Vagina (tissue), 2 donors: Measurements from ENCODE around the gene FADS1.

Experiments
- POLR2AphosphoS5 ChIP-seq, 2 donors: sonication (generic); formaldehyde crosslinking; IDR thresholded peaks; one replicate each; pipeline ENCODE4 v1.9.0; 2017; ENCODE audit warnings: antibody characterized with exemption in 2 of 2, mild to moderate bottlenecking in 2 of 2, low read depth in 1 of 2; ENCODE audit not compliant: insufficient read depth in 1 of 2
- TF ChIP-seq, protein P1 (sequence below), 3 experiments: fragments of 450-650 bp in 2 of 3; fragments of 200-600 bp in 1 of 3; sonication (generic) in 1 of 3; IDR thresholded peaks; one replicate each; pipeline ENCODE4 v1.5.1; 2017 to 2019; ENCODE audit warnings: antibody characterized with exemption in 3 of 3, mild to moderate bottlenecking in 2 of 3, moderate library complexity in 2 of 3

DNA sequence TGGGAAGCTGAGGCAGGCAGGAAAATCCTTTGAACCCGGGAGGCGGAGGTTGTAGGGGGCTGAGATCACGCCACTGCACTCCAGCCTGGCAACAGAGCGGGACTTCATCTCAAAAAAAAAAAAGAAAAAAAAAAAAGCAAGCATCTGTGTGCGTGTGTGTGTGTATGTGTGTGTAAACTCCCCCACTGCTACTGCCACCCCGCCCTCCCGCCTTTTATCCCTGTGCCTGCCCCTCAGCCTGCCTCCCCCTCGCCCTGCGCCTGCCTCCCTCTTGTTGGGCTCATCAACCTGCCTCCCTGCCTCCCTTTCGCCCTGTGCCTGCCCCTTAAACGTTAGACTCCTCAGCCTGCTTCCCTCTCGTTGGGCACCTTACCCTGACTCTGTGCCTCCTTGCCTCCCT lies 42.4 kb downstream of the FADS1 start:
- TF ChIP-seq POLR2AphosphoS5 (IDR thresholded peaks at IDR 0.05; ENCODE audit: insufficient read depth in 1 of 2, low read depth in 1 of 2): no peak
- TF ChIP-seq, protein P1, sequence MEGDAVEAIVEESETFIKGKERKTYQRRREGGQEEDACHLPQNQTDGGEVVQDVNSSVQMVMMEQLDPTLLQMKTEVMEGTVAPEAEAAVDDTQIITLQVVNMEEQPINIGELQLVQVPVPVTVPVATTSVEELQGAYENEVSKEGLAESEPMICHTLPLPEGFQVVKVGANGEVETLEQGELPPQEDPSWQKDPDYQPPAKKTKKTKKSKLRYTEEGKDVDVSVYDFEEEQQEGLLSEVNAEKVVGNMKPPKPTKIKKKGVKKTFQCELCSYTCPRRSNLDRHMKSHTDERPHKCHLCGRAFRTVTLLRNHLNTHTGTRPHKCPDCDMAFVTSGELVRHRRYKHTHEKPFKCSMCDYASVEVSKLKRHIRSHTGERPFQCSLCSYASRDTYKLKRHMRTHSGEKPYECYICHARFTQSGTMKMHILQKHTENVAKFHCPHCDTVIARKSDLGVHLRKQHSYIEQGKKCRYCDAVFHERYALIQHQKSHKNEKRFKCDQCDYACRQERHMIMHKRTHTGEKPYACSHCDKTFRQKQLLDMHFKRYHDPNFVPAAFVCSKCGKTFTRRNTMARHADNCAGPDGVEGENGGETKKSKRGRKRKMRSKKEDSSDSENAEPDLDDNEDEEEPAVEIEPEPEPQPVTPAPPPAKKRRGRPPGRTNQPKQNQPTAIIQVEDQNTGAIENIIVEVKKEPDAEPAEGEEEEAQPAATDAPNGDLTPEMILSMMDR (IDR thresholded peaks at IDR 0.05): no peak
